GM19043 (cell line): ENCODE measurements around the gene ABHD12B.
"Not testable (repeated sequence)": the region's sequence is repeated elsewhere in the genome, so short reads cannot be mapped to it uniquely, and the experiment has no call there.

Experiments used
- ATAC-seq: cut with Tn5 transposase; IDR thresholded peaks from one replicate; pipeline ENCODE4 v1.9.1; 2021; ENCODE audit warnings: low read depth; ENCODE audit not compliant: unreplicated experiment

Gene ABHD12B

GRCh38 chr14:50932156-50932555 is 60.3 kb downstream of the ABHD12B start:
- ATAC-seq: no peak

DNA sequence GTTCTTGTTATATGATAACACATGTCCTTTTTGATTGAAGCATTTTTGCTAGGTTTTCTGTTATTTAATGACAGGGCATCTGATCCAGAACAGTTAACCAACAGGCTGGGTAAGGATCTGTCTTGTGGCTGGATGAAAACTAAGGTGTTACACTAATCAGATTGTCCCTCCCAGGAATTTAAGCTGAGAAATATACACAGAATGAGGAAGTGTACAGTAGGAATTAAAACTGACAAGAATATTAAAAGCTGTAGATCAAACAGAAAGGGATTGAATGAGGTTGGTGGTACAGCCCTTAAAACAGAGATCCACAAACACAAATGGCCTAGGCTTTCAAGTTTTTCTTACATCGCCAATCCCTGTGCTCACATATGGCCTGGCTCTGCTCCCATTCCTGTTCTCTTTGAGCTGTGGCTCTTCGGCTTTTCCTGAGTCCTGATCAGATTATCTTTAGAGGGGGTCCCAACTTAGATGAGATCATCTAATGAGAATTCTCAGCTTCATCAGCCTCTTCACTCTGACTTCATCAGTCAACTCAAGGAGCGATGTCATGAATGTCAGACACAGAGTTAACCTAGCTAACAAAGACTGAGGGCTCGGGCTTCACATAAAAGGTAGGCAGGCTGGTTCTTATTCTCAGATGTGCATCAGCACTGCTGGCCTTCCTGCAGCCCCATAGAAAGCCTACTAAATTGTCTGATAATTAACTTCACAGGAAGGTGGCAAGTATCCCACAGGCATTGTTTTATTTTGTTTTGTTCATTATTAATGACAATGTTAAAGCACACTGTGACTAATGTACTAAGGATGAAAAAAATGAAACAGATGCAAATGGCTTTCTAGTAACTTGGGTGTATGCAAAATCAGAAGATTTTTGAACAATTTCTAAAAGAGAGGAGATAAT is 61.0 kb downstream of the ABHD12B start:
- no peak for ATAC-seq

DNA sequence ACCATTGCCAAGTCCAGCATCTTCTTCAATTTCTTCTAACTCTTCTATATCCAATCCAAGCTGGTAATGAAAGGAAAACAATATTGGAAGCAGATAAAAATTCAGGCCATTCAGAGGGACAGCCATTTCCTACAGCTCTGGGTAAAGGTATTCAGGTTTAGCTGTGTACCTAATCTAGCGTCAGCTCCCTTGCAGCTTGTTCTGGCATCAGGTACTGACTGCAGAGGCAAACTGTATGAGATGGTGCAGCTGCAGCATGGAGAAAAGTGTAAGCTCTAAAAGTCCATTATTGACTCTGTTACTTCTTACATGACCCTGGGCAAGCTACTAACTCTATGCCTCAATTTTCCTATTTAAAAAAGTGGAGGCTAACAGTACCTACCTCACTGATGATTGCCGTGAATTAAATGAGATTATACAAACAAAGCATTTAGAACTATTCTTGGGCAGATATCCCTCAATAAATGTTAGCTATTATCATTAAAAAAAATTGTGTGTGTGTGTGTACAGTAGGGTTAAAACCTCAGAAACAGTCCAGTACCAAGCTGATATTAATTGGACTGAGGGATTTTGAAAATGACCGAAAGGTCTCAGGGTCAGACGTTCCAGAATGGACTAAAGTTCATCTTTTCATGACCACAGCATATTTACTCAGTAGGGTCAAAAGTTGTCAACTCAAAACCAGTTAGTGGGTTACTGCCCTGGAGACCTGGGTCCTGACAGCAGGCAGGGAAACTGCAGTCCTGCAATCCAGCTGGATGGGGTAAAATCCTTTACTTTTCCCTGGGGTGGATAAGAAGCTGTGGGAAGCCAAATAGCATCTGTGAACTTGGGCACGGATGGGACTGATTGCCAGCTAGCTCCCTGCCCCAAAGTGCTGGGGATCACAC is 63.5 kb downstream of the ABHD12B start:
- ATAC-seq: no peak

DNA sequence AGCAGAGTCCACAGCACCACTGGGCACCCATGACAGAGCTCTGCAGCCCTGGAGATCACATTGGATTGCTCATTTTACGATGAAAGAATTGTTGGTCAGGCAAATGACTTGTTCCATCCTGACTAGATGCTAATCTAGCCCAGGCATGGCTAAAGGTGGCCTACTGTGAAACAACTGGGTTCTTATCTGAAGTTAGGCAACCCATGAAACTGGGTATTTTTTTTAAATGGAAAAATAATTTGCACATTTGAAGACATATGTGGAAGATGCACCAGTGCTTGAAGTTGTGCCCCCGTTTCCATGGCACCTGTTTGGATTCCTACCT is 64.1 kb downstream of the ABHD12B start:
- ATAC-seq: no peak

DNA sequence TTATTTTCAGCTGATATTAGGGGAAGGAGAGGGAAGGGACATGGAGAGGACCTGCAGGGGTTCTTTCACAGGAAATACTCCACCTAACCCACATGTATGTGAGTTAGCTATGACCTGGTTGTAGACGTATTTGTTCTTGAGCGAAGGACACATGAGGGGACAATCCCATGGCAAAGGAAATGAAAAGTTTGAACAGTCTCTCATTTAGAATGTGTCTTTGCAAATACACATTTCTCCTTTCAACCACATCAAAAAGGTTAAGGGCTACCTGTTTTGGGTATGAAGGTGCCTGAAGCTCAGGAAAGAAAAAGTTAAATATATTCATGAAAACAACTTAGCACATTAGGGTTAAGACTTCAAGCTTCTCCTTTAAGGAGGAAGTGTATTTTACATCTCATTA is 65.0 kb downstream of the ABHD12B start:
- no peak for ATAC-seq

DNA sequence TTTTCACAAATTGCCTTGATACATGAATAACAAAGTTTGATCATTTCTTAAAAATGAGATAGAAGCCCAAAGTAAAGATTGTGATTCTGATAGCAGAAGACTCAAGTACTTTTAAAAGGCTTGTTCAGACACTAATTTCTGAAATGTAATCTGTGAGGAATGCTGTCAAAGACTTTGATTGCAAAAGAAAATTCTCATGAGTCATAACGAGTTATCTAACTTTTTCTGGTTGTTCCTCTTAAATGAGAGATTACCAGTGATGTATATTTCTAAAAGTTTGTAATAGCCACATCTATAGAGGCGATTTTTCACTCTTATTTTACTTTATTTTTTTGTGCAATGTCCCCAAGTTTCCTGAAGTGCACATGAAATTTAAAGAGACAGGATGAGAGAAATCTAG is 65.5 kb downstream of the ABHD12B start:
- no peak for ATAC-seq

- no peak for ATAC-seq
Observed at GRCh38 chr14:50937800-50938199, 65.9 kb downstream of the ABHD12B start.

GRCh38 chr14:50941151-50941550 is 69.3 kb downstream of the ABHD12B start:
- ATAC-seq: no peak

DNA sequence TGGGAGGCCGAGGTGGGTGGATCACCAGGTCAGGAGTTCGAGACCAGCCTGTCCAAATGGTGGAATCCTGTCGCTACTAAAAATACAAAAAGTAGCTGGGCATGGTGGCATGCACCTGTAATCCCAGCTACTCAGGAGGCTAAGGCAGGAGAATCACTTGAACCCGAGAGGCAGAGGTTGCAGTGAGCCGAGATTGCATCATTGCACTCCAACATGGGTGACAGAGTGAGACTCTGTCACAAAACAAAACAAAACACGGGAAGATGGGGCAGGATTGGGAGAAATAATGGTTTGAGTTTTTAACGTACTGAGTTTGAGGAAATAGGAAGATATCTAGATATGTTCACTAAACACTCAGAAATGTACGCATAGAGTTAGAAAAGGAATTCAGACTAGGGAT is 69.8 kb downstream of the ABHD12B start:
- not testable (repeated sequence) for ATAC-seq

GRCh38 chr14:50943261-50943942 is 71.5 kb downstream of the ABHD12B start:
- ATAC-seq: no peak

- peak; percentile 47 for ATAC-seq
Observed at GRCh38 chr14:50943943-50944646, 72.2 kb downstream of the ABHD12B start, which contains the start of gene PYGL. TSS of gene PYGL (minus strand) at chr14:50944483. CDS start at chr14:50944403, 80 bp downstream.

- peak; percentile 27 for ATAC-seq
Observed at GRCh38 chr14:50944647-50945413, 73.0 kb downstream of the ABHD12B start.

GRCh38 chr14:50946234-50946935 is 74.5 kb downstream of the ABHD12B start:
- ATAC-seq: no peak

- no peak for ATAC-seq
Observed at GRCh38 chr14:50947446-50947845, 75.6 kb downstream of the ABHD12B start.

DNA sequence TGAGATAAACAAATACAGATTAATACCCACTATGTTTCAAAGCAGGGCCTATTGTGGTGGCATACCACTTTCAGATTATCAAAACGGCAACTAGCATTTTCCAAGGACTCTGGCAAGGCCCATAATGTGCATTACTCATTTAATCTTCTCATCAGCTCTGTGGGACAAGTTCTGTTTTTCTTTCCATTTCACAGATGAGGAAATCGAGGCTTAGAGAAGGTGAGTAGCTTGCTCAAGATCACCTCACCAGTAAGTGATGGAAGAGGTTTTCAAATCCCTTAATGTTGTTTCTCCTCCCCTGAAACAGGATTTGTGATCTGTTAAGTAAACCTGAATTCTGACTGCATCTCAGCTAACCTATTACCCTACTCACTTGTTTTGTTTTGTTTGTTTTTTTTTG is 76.4 kb downstream of the ABHD12B start:
- no peak for ATAC-seq

- no peak for ATAC-seq
Observed at GRCh38 chr14:50951032-50951431, 79.2 kb downstream of the ABHD12B start.

DNA sequence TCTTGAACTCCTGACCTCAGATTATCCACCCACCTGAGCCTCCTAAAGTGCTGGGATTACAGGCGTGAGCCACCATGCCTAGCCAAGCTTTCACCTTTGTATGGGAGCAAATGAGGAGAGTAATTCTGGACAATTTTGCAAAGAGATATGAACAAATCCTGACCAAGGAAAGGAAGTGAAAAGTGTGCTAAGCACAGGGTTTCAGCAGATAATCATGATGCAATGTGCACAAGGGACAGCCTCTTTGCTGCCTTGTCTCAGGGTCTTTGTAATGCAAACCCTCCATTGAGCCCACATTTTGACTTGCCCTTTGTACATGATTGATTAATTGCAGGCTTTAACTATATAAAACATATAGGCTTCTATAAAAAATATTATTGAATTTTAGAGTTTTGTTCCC is 81.6 kb downstream of the ABHD12B start:
- ATAC-seq: no peak
